ENCODE data around the gene ATP2B2. TPM values are rescaled to one million over a fixed set of nuclear protein-coding genes. Genes with fewer than 3 reads are reported as not detected.

The ATP2B2 gene
- total RNA-seq, 2 experiments from 2014 or later = not detected

DNA sequence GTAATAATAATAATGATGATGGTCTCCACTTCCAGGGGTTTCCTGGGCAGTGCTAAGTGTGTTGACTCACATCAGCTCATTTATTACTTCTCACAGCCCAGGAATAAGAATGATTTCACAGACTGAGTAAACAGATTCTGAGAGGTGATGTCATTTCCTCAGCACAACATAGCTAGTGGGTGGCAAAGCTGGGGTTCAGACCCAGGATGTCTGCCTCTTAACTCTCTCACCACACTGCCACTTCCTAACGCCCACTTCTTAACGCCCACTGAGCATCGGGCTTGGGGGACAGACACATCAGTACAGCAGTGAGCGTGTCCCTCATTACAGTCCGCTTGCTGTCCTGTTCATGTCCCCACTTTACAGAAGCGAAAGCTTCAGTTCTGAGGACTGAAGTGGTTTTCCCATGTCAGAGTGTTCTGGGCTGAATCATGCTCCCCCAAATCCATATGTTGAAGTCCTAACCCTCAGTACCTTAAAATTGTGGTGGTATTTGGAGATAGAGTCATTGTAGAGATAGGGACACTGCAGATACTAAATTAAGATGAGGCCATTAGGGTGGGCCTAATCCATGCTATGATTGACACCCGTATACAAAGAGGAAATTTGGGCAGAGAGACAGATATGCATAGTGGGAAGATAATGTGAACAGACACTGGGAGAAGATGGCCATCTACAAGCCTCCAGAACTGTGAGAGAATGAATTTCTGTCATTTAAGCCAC lies 68.0 kb downstream of the ATP2B2 start:
- ChIA-PET CTCF (interaction anchor here (1.5 to 1.6 kb wide), 2 partner anchors 17 to 301 kb away, joined by 4 to 7 read pairs; no protein-coding TSS in a partner anchor), POLR2A (no interaction called here)

GRCh38 chr3:10435850-10436249 lies 69.5 kb downstream of the ATP2B2 start:
- CTCF ChIA-PET = interaction anchor here (1.6 kb wide), 1 partner anchor 303 kb away, joined by 7 read pairs; no protein-coding TSS in a partner anchor
- POLR2A ChIA-PET = no interaction called here

- ChIA-PET CTCF (no interaction called here), POLR2A (no interaction called here)
Measured at GRCh38 chr3:10434938-10435336, 70.4 kb downstream of the ATP2B2 start.

- POLR2A ChIA-PET = no interaction called here
- CTCF ChIA-PET = no interaction called here
Measured at GRCh38 chr3:10434144-10434937, 71.0 kb downstream of the ATP2B2 start.

GRCh38 chr3:10432931-10433330 lies 72.5 kb downstream of the ATP2B2 start:
- POLR2A ChIA-PET = no interaction called here
- CTCF ChIA-PET = no interaction called here

DNA sequence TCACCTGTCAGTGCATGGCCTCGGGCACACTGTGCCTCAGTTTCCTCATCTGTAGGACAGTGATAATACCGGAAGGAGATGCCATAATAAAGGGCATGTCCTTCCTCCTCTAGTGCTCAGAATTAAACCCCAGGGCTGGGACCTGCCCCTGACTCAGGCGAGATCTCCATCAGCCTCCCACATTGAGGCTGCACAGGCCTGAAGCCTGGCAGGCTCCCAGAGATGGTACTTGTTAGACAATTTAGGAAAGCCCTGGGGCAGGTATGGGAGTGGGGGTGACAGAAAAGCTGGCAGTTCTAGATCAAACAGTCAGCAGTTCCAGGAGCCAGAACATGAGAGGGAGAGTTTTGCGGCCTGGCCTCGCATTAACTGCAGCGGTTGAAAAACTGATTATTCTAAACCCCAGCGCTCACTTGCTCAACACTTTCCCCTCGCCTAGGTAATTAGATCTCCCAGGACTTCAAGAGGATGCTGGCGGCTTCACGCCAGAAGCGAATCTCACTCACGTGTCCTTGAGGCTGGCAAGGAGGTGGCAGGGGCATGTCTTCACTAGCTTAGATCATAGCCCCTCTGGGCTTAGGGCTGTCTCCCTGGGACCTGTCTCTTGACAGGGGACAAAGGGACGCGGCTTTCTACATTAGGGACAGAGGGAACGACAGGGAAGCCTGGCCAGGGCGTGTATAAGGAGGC lies 73.1 kb downstream of the ATP2B2 start:
- CTCF ChIA-PET = no interaction called here
- POLR2A ChIA-PET = no interaction called here

DNA sequence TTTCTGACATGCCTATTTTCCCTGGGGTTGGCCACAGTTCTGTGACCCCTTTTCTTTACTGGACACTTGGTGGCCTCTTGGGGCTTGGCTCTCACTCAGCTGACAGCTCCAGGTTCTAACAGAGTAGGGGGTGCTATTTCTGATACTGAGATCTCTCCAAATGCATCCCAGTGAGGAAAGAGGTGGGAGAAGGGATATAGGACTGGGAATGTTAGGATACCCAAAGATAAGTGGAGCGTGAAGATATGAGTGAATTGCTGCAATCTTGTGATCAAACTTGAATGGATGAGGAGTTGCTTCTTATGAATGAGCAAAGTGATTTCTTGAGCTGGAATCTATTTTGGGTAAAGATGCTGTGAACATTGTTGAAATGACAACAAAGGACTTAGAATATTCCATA lies 74.6 kb downstream of the ATP2B2 start:
- CTCF ChIA-PET = no interaction called here
- POLR2A ChIA-PET = no interaction called here

GRCh38 chr3:10428406-10429091 lies 76.8 kb downstream of the ATP2B2 start:
- CTCF ChIA-PET = no interaction called here
- POLR2A ChIA-PET = no interaction called here

- POLR2A ChIA-PET = no interaction called here
- CTCF ChIA-PET = no interaction called here
Measured at GRCh38 chr3:10426346-10427220, 78.8 kb downstream of the ATP2B2 start.

GRCh38 chr3:10423171-10423882 lies 82.1 kb downstream of the ATP2B2 start:
- POLR2A ChIA-PET = no interaction called here

DNA sequence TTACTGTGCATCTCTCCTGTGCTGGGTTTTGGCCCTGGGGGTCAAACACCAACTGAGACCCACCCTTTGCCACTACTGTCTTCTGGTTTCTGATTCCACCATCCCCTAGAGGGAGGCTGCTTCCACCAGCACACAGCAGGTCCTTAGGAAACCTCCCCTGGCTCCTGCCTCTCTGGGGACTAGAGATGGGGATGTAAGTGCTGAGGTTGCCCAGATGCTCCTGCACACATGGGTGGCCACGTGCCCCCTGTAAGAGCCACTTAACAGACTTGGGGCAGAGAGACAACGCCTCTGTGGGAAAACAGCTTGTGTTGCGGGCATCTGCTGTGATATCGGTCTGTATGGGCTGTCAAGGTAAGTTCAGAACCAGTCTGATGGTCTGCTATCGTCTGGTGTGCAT lies 83.4 kb downstream of the ATP2B2 start:
- ChIA-PET POLR2A (no interaction called here), CTCF (interaction anchor here (2.1 kb wide), 1 partner anchor 316 kb away, joined by 9 read pairs; no protein-coding TSS in a partner anchor)

More at GRCh38 chr3:10423171-10423882, 82.1 kb downstream of the ATP2B2 start:
- CTCF ChIA-PET = no interaction called here

DNA sequence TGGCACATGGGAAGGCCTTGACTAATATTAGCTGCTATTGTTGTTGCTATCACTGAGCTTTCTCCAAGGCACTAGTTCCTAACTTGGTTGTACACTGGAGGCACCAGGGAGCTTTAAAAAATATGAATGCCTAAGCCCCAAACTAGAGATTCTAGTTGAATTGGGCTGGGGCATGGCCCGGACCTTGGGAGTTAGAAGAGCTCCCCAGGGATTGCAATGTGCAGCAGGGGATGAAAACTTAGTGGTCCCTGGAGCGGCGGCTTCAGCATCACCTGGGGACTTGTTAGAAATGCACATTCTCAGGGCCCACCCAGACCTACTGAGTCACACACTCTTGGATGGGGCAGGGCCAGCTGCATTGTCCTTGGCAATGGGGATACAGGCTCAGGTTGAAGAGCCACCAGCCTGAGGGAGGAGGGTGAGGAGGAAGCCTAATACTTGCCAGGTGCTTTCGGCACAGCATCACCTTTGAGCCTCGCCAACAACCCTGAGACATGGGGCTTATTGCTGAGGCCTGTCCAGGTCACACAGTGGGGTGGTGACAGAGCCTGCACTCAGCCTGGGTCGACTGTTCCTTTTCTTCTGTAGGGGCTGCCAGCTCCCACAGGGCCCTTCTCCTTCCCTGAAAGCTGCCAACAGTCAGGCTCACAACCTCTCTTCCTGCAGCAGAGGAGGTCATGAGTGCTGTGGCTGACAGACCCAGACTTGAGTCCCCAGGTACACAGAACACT lies 84.5 kb downstream of the ATP2B2 start:
- CTCF ChIA-PET = interaction anchor here (0.6 to 2.1 kb wide), 3 partner anchors 16 to 954 kb away, joined by 4 to 9 read pairs (median 5); no protein-coding TSS in a partner anchor
- POLR2A ChIA-PET = interaction anchor here (0.7 kb wide), 1 partner anchor 32 kb away, joined by 5 read pairs; no protein-coding TSS in a partner anchor

DNA sequence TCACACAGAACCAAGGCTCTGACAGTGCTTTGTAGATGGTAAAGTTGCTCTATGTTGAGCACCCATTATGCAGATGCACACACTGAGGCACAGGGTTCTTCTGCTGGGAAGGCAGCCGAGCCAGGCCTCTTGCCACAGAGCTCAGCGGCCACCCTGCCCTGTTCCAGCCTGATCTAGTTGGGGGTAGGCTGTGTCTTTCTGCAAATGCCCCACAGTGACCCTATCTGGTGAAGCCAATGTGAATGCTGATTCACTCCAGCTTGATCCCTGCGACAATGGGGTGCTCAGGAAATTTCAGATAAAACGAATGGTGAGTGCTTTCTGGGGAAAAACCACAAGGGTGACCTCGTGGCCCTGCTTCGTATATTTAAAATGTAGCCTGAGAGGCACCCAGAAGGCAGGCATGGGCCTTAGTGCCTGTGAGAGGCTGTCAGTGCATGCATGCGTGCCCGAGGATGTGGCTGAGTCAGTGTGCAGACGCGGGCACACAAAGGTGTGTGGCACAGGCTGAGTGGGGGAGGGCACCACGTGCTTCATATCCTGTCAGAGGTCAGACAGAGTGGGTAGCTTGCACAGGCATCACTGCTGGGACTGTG lies 85.7 kb downstream of the ATP2B2 start:
- POLR2A ChIA-PET = no interaction called here
- CTCF ChIA-PET = interaction anchor here (0.7 to 1.8 kb wide), 2 partner anchors 17 to 285 kb away, joined by 3 to 4 read pairs; no protein-coding TSS in a partner anchor

GRCh38 chr3:10417847-10418246 lies 87.5 kb downstream of the ATP2B2 start:
- ChIA-PET CTCF (interaction anchor here (0.7 to 2.0 kb wide), 4 partner anchors 9 to 323 kb away, joined by 3 to 5 read pairs (median 4); no protein-coding TSS in a partner anchor), POLR2A (interaction anchor here (0.6 kb wide), 1 partner anchor 143 kb away, joined by 4 read pairs; no protein-coding TSS in a partner anchor)

- ChIA-PET CTCF (interaction anchor here (1.5 to 2.0 kb wide), 2 partner anchors 37 to 324 kb away, joined by 3 to 4 read pairs; no protein-coding TSS in a partner anchor), POLR2A (interaction anchor here (0.5 kb wide), 1 partner anchor 24 kb away, joined by 3 read pairs; no protein-coding TSS in a partner anchor)
Measured at GRCh38 chr3:10416730-10417300, 88.6 kb downstream of the ATP2B2 start.

DNA sequence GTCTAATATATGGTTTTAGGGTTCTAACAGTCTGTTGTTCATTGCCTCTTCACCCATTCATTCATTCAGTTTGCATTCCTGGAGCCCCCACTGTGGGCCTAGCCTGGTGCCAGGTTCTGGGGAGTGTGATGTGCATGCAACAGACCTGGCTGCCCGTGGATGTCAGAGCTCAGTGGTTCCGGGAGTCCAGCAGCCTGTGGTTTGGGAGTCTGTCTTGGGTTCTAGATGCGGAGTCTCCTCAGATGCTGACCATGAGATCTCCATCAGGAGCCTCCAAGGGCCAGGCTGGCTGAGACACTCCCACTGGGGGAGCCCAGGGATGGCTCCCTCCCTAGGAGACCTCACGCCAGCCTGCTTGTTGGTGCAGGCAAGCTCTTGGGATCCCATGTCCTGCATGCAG lies 92.3 kb downstream of the ATP2B2 start:
- CTCF ChIA-PET = interaction anchor here (0.9 kb wide), 1 partner anchor 325 kb away, joined by 3 read pairs; no protein-coding TSS in a partner anchor
- POLR2A ChIA-PET = no interaction called here
